CD8-positive, alpha-beta memory T cell (primary cell): ENCODE results near the gene PKMYT1. TPM values are rescaled to one million over a fixed set of nuclear protein-coding genes. Genes with fewer than 3 reads are reported as not detected.
"Not testable (repeated sequence)": the region's sequence is repeated elsewhere in the genome, so short reads cannot be mapped to it uniquely, and the experiment has no call there.

ENCODE experiments used
- CTCF ChIA-PET: fragments of 350-600 bp; sonication (Branson Sonifier 250); formaldehyde crosslinking; loops from one replicate; lab custom pipeline; 2021; ENCODE audit warnings: antibody characterized with exemption; lab: Charles Lee
- POLR2A ChIA-PET: fragments of 350-600 bp; sonication (Branson Sonifier 250); formaldehyde crosslinking; loops from one replicate; lab custom pipeline; 2021; ENCODE audit warnings: antibody characterized with exemption; lab: Charles Lee
- DNase-seq, 5 donors: peaks; one replicate each; pipeline versions ENCODE4 v3.0.0 to v3.0.0-alpha.2; 2020 to 2022; ENCODE audit warnings: mixed read lengths in 1 of 5
- H3K27ac ChIP-seq: one replicate; pipeline ENCODE4 v1.7.0; 2013; ENCODE audit warnings: low read depth, mild to moderate bottlenecking, low read length, moderate library complexity
- H3K27me3 ChIP-seq: 2 replicates; pipeline ENCODE4 v1.7.0; 2013; ENCODE audit warnings: low read length, mild to moderate bottlenecking; ENCODE audit not compliant: insufficient read depth, poor library complexity, severe bottlenecking
- H3K36me3 ChIP-seq: 2 replicates; pipeline ENCODE4 v1.7.0; 2013; ENCODE audit warnings: mild to moderate bottlenecking, low read length, moderate library complexity; ENCODE audit not compliant: insufficient read depth
- H3K4me1 ChIP-seq: 2 replicates; pipeline ENCODE4 v1.7.0; 2013; ENCODE audit warnings: mild to moderate bottlenecking, low read length, moderate library complexity; ENCODE audit not compliant: insufficient read depth
- H3K4me3 ChIP-seq: 2 replicates; pipeline ENCODE4 v1.7.0; 2013; ENCODE audit warnings: mild to moderate bottlenecking, low read length
- H3K9me3 ChIP-seq: 2 replicates; pipeline ENCODE4 v1.7.0; 2013; ENCODE audit warnings: mild to moderate bottlenecking, low read length
- H3K27ac Mint-ChIP-seq, 8 donors: one replicate each; pipeline ENCODE4 v1.8.0; 2020 to 2021; ENCODE audit warnings: mixed read lengths in 8 of 8, mild to moderate bottlenecking in 6 of 8, inconsistent platforms in 3 of 8, moderate library complexity in 3 of 8
- H3K27me3 Mint-ChIP-seq, 2 donors: one replicate each; pipeline ENCODE4 v1.8.0; 2020 to 2021; ENCODE audit warnings: mixed read lengths in 2 of 2, mild to moderate bottlenecking in 1 of 2, moderate library complexity in 1 of 2
- H3K36me3 Mint-ChIP-seq, 3 donors: one replicate each; pipeline ENCODE4 v1.8.0; 2020 to 2021; ENCODE audit warnings: mixed read lengths in 3 of 3, inconsistent platforms in 1 of 3, mild to moderate bottlenecking in 1 of 3
- H3K4me1 Mint-ChIP-seq, 3 donors: one replicate each; pipeline ENCODE4 v1.8.0; 2020 to 2021; ENCODE audit warnings: mixed read lengths in 3 of 3, inconsistent platforms in 1 of 3, mild to moderate bottlenecking in 1 of 3
- H3K4me3 Mint-ChIP-seq, 7 donors: one replicate each; pipeline ENCODE4 v1.8.0; 2020 to 2021; ENCODE audit warnings: mixed read lengths in 7 of 7, mild to moderate bottlenecking in 6 of 7, moderate library complexity in 4 of 7, inconsistent platforms in 2 of 7
- H3K9me3 Mint-ChIP-seq, 5 donors: one replicate each; pipeline ENCODE4 v1.8.0; 2020 to 2022; ENCODE audit warnings: mixed read lengths in 5 of 5, mild to moderate bottlenecking in 3 of 5, moderate library complexity in 2 of 5, inconsistent platforms in 1 of 5
- polyA plus RNA-seq: library from polyadenylated mRNA; unstranded; fragments of 300-500 nt; fragmentation: Illumina TruSeq; gene quantifications from one replicate; pipeline ENCODE4 v1.2.3, GENCODE V29; 2021
- total RNA-seq, 2 experiments: library from RNA; stranded (reverse); gene quantifications; one replicate each; pipeline ENCODE4 v1.2.3, GENCODE V29; 2021

PKMYT1 gene
- total and polyA plus RNA-seq, 3 experiments from 2014 or later, result 0.18 to 112 (median 103) TPM

DNA sequence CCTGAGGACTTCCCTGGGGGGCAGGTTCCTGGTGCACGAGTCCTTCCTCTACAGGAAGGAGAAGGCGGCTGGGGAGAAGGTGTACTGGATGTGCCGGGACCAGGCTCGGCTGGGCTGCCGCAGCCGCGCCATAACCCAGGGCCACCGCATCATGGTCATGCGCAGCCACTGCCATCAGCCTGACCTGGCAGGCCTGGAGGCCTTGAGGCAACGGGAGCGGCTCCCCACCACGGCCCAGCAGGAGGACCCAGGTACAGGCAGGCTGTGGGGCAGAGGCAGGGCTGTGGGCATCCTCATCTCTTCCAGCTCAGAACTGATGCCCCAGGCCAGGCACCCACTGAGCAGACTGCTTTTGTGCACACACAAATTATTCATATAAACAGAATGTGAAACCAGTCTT lies 42.0 kb downstream of the PKMYT1 start:
- Mint-ChIP-seq H3K4me3 (no peak overlapping the region), H3K36me3 (peaks cover 11 to 81% (median 17%) of the 10 kb centered on the region in 3 donors), H3K27ac (no peak overlapping the region), H3K9me3 (no peaks in the 10 kb centered on the region), H3K27me3 (no peaks in the 10 kb centered on the region), H3K4me1 (no peaks in the 10 kb centered on the region)
- H3K9me3 ChIP-seq, result no peaks in the 10 kb centered on the region
- no peak overlapping the region for H3K27ac ChIP-seq
- H3K36me3 ChIP-seq, result peaks cover 21% of the 10 kb centered on the region
- H3K4me1 ChIP-seq, result no peaks in the 10 kb centered on the region
- H3K27me3 ChIP-seq, result no peaks in the 10 kb centered on the region
- no peak overlapping the region for H3K4me3 ChIP-seq
- POLR2A ChIA-PET, result no interaction called here
- CTCF ChIA-PET, result interaction anchor here (2.3 kb wide), 1 partner anchor 11 kb away, joined by 10 read pairs; no protein-coding TSS in a partner anchor
- DNase-seq, result no peak

GRCh38 chr16:2937170-2937569 lies 43.1 kb downstream of the PKMYT1 start:
- no peaks in the 10 kb centered on the region for H3K27me3 Mint-ChIP-seq
- no peaks in the 10 kb centered on the region for H3K4me1 Mint-ChIP-seq
- Histone ChIP-seq H3K4me1 (no peaks in the 10 kb centered on the region), H3K27me3 (no peaks in the 10 kb centered on the region), H3K4me3 (no peak overlapping the region), H3K27ac (no peak overlapping the region), H3K36me3 (peaks cover 16% of the 10 kb centered on the region), H3K9me3 (no peaks in the 10 kb centered on the region)
- peaks cover 8 to 83% (median 15%) of the 10 kb centered on the region in 3 donors for H3K36me3 Mint-ChIP-seq
- no peak for DNase-seq
- H3K27ac Mint-ChIP-seq, result no peak overlapping the region
- ChIA-PET POLR2A (no interaction called here), CTCF (interaction anchor here (1.4 kb wide), 1 partner anchor 10 kb away, joined by 3 read pairs; no protein-coding TSS in a partner anchor)
- H3K4me3 Mint-ChIP-seq, result no peak overlapping the region
- no peaks in the 10 kb centered on the region for H3K9me3 Mint-ChIP-seq

GRCh38 chr16:2936436-2937011 lies 43.7 kb downstream of the PKMYT1 start:
- no peak overlapping the region for H3K4me3 ChIP-seq
- DNase-seq, result no peak
- Mint-ChIP-seq H3K4me1 (no peaks in the 10 kb centered on the region), H3K27me3 (no peaks in the 10 kb centered on the region), H3K27ac (no peak overlapping the region), H3K4me3 (no peak overlapping the region), H3K36me3 (peaks cover 8 to 82% (median 15%) of the 10 kb centered on the region in 3 donors), H3K9me3 (no peaks in the 10 kb centered on the region)
- H3K9me3 ChIP-seq, result no peaks in the 10 kb centered on the region
- POLR2A ChIA-PET, result interaction anchor here (0.6 to 0.7 kb wide), 2 partner anchors 16 to 26 kb away, joined by 4 to 5 read pairs; no protein-coding TSS in a partner anchor
- no peaks in the 10 kb centered on the region for H3K27me3 ChIP-seq
- CTCF ChIA-PET, result interaction anchor here (1.4 kb wide), 1 partner anchor 10 kb away, joined by 3 read pairs; no protein-coding TSS in a partner anchor
- H3K36me3 ChIP-seq, result peaks cover 16% of the 10 kb centered on the region
- no peak overlapping the region for H3K27ac ChIP-seq
- no peaks in the 10 kb centered on the region for H3K4me1 ChIP-seq

DNA sequence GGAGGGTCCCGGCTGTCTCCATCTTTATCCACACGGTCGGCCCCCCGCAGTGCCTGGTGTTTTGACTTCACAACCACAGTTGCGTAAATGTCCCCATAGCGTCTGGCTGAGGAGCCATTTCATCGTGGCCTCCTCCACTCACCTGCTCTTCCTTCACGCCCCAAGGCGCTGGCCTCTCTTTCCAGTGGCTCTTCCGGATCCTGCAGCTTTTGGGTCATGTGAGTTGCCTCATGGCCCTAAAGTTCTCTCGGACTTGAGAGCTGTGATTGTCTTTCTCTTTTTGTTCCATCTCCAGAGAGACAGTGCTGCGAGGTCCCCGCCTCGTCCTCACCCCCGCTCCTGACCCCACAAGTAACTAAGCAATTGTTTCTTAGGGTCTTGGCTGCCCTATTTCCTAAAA lies 45.8 kb downstream of the PKMYT1 start:
- H3K36me3 ChIP-seq, result peaks cover 8% of the 10 kb centered on the region
- H3K27ac Mint-ChIP-seq, result no peak overlapping the region
- no peak for DNase-seq
- H3K27me3 ChIP-seq, result no peaks in the 10 kb centered on the region
- H3K4me1 Mint-ChIP-seq, result no peaks in the 10 kb centered on the region
- H3K4me3 ChIP-seq, result no peak overlapping the region
- no peaks in the 10 kb centered on the region for H3K4me1 ChIP-seq
- H3K36me3 Mint-ChIP-seq, result peaks cover 4 to 70% (median 8%) of the 10 kb centered on the region in 3 donors
- H3K4me3 Mint-ChIP-seq, result no peak overlapping the region
- H3K27ac ChIP-seq, result no peak overlapping the region
- H3K9me3 Mint-ChIP-seq, result no peaks in the 10 kb centered on the region
- H3K27me3 Mint-ChIP-seq, result no peaks in the 10 kb centered on the region
- ChIA-PET POLR2A (no interaction called here), CTCF (interaction anchor here (0.6 kb wide), 1 partner anchor 27 kb away, joined by 3 read pairs; no protein-coding TSS in a partner anchor)
- H3K9me3 ChIP-seq, result no peaks in the 10 kb centered on the region

DNA sequence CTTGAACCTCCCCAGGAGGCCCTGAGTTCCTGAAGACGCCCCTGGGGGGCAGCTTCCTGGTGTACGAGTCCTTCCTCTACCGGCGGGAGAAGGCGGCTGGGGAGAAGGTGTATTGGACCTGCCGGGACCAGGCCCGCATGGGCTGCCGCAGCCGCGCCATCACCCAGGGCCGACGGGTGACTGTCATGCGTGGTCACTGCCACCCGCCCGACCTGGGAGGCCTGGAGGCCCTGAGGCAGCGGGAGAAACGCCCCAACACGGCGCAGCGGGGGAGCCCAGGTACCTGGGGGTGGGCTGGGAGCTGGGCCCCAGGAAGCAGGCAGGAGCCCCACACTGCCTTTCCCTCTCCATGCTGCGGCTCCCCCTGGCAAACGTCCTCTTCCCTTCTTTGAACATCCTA lies 46.5 kb downstream of the PKMYT1 start:
- Histone ChIP-seq H3K36me3 (peaks cover 9% of the 10 kb centered on the region), H3K4me1 (no peaks in the 10 kb centered on the region), H3K4me3 (no peak overlapping the region), H3K27me3 (no peaks in the 10 kb centered on the region), H3K27ac (no peak overlapping the region), H3K9me3 (no peaks in the 10 kb centered on the region)
- H3K9me3 Mint-ChIP-seq, result no peaks in the 10 kb centered on the region
- CTCF ChIA-PET, result no interaction called here
- DNase-seq, result no peak
- no peaks in the 10 kb centered on the region for H3K4me1 Mint-ChIP-seq
- POLR2A ChIA-PET, result no interaction called here
- peaks cover 4 to 64% (median 8%) of the 10 kb centered on the region in 3 donors for H3K36me3 Mint-ChIP-seq
- no peaks in the 10 kb centered on the region for H3K27me3 Mint-ChIP-seq
- H3K27ac Mint-ChIP-seq, result no peak overlapping the region
- no peak overlapping the region for H3K4me3 Mint-ChIP-seq

DNA sequence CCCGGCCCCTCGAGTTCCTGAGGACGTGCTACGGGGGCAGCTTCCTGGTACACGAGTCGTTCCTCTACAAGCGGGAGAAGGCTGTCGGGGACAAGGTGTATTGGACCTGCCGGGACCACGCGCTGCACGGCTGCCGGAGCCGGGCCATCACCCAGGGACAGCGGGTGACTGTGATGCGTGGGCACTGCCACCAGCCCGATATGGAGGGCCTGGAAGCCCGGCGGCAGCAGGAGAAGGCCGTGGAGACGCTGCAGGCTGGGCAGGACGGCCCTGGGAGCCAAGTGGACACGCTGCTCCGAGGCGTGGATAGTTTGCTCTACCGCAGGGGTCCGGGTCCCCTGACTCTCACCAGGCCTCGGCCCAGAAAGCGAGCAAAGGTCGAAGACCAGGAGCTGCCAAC lies 47.1 kb downstream of the PKMYT1 start:
- no peak overlapping the region for H3K27ac Mint-ChIP-seq
- no peak overlapping the region for H3K4me3 Mint-ChIP-seq
- H3K36me3 Mint-ChIP-seq, result peaks cover 4 to 64% (median 8%) of the 10 kb centered on the region in 3 donors
- no peaks in the 10 kb centered on the region for H3K27me3 Mint-ChIP-seq
- Histone ChIP-seq H3K27me3 (no peaks in the 10 kb centered on the region), H3K9me3 (no peaks in the 10 kb centered on the region), H3K36me3 (peaks cover 9% of the 10 kb centered on the region), H3K4me1 (no peaks in the 10 kb centered on the region), H3K27ac (no peak overlapping the region), H3K4me3 (no peak overlapping the region)
- H3K9me3 Mint-ChIP-seq, result no peaks in the 10 kb centered on the region
- no peak for DNase-seq
- ChIA-PET CTCF (no interaction called here), POLR2A (interaction anchor here (0.6 kb wide), 1 partner anchor 53 kb away, joined by 3 read pairs; no protein-coding TSS in a partner anchor)
- no peaks in the 10 kb centered on the region for H3K4me1 Mint-ChIP-seq

GRCh38 chr16:2931231-2931914 lies 48.9 kb downstream of the PKMYT1 start:
- CTCF ChIA-PET, result interaction anchor here (1.1 kb wide), 1 partner anchor 28 kb away, joined by 3 read pairs; no protein-coding TSS in a partner anchor
- H3K4me1 Mint-ChIP-seq, H3K27me3 ChIP-seq, H3K9me3 Mint-ChIP-seq, DNase-seq, H3K4me1 ChIP-seq, H3K36me3 ChIP-seq, H3K9me3 ChIP-seq, H3K4me3 Mint-ChIP-seq, H3K27me3 Mint-ChIP-seq, H3K4me3 ChIP-seq, H3K27ac ChIP-seq: not testable (repeated sequence)
- POLR2A ChIA-PET, result interaction anchor here (0.7 kb wide), 1 partner anchor 118 kb away, joined by 5 read pairs; no protein-coding TSS in a partner anchor
- H3K36me3 Mint-ChIP-seq, result peaks cover 4 to 50% (median 8%) of the 10 kb centered on the region in 3 donors
- peak overlapping the region in 1 of 8 donors; percentile 88 for H3K27ac Mint-ChIP-seq

DNA sequence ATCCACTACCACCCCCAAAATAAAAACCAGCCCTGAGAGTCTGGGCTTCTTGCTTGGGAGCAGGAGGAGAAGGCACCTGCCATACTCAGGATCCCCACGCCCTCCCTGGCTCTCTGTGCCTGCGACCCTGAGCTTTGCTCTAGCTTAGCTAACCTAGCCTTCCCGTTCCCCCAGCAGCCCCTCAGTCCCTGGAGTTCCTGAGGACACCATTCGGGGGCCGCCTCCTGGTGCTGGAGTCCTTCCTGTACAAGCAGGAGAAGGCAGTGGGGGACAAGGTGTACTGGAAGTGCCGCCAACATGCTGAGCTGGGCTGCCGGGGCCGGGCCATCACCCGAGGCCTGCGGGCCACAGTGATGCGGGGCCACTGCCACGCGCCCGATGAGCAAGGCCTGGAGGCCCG lies 50.0 kb downstream of the PKMYT1 start:
- H3K4me1 ChIP-seq, result peaks cover 8% of the 10 kb centered on the region
- DNase-seq, result no peak
- no peak overlapping the region for H3K27ac ChIP-seq
- H3K9me3 Mint-ChIP-seq, result no peaks in the 10 kb centered on the region
- H3K4me3 Mint-ChIP-seq, result no peak overlapping the region
- H3K36me3 Mint-ChIP-seq, result peaks cover 4 to 41% (median 8%) of the 10 kb centered on the region in 3 donors
- H3K27ac Mint-ChIP-seq, result peak overlapping the region in 1 of 8 donors; percentile 21
- H3K27me3 ChIP-seq, result no peaks in the 10 kb centered on the region
- H3K36me3 ChIP-seq, result peaks cover 4% of the 10 kb centered on the region
- H3K4me1 Mint-ChIP-seq, result peaks cover 12 to 14% (median 14%) of the 10 kb centered on the region in 3 donors
- no peaks in the 10 kb centered on the region for H3K27me3 Mint-ChIP-seq
- CTCF ChIA-PET, result no interaction called here
- no peaks in the 10 kb centered on the region for H3K9me3 ChIP-seq
- H3K4me3 ChIP-seq, result no peak overlapping the region
- POLR2A ChIA-PET, result no interaction called here
